Lung (tissue), 12 donors: ENCODE results near the gene DOK6. TPM values are rescaled to one million over a fixed set of nuclear protein-coding genes. Genes with fewer than 3 reads are reported as not detected.

Experiments used
- ATAC-seq: fragments of 200-7000 bp; cut with Tn5 transposase; one replicate; pipeline ENCODE4 v1.9.1; 2020; ENCODE audit warnings: moderate number of reproducible peaks; ENCODE audit not compliant: insufficient read depth, low FRiP score
- DNase-seq, 3 donors: peaks; one replicate each; pipeline ENCODE4 v3.0.0-alpha.2; 2013 to 2017
- H3K27ac ChIP-seq, 2 donors: one replicate each; pipeline ENCODE4 v1.5.1; 2013; ENCODE audit warnings: mild to moderate bottlenecking in 2 of 2, moderate library complexity in 2 of 2, control low read depth in 1 of 2, inconsistent platforms in 1 of 2, low read depth in 1 of 2, low read length in 1 of 2
- H3K27me3 ChIP-seq, 3 donors: one replicate each; pipeline ENCODE4 v1.5.1; 2013; ENCODE audit warnings: low read length in 2 of 3; ENCODE audit not compliant: control insufficient read depth in 3 of 3, insufficient read depth in 3 of 3
- H3K36me3 ChIP-seq, 4 donors: one replicate each; pipeline ENCODE4 v1.5.1; 2013; ENCODE audit warnings: low read length in 4 of 4, mild to moderate bottlenecking in 1 of 4, moderate library complexity in 1 of 4; ENCODE audit not compliant: control insufficient read depth in 4 of 4, insufficient read depth in 4 of 4
- H3K4me1 ChIP-seq, 5 donors: one replicate each; pipeline ENCODE4 v1.5.1; 2013; ENCODE audit warnings: low read length in 5 of 5, mild to moderate bottlenecking in 2 of 5, moderate library complexity in 1 of 5; ENCODE audit not compliant: control insufficient read depth in 5 of 5, insufficient read depth in 5 of 5
- H3K4me3 ChIP-seq: one replicate; pipeline ENCODE4 v1.5.1; 2013; ENCODE audit warnings: mild to moderate bottlenecking, control low read depth, moderate library complexity
- H3K9ac ChIP-seq, 2 donors: one replicate each; pipeline ENCODE4 v1.5.1; 2013; ENCODE audit warnings: low read length in 2 of 2, control low read depth in 1 of 2; ENCODE audit not compliant: insufficient read depth in 1 of 2
- H3K9me3 ChIP-seq, 4 donors: one replicate each; pipeline ENCODE4 v1.5.1; 2013; ENCODE audit warnings: low read length in 3 of 4, mild to moderate bottlenecking in 1 of 4, moderate library complexity in 1 of 4; ENCODE audit not compliant: control insufficient read depth in 4 of 4, insufficient read depth in 3 of 4
- CTCF ChIP-seq: IDR thresholded peaks from 2 replicates; pipeline ENCODE4 v1.5.1; 2012; ENCODE audit warnings: mild to moderate bottlenecking; ENCODE audit errors: control extremely low read depth, extremely low read depth
- WGBS, 2 donors: extraction: QIAGEN DNeasy Blood & Tissue Kit; methylation state at CpG; one replicate each; pipeline ENCODE4 v1.1.7; 2013; 5-methylcytosine and 5-hydroxymethylcytosine counted together
- polyA plus RNA-seq, 2 donors: library from polyadenylated mRNA; stranded (reverse); fragments of 200-250 nt; gene quantifications; one replicate each; pipeline ENCODE4 v1.2.1, GENCODE V29; 2013
- total RNA-seq, 2 donors: library from RNA; depleted of rRNA in 1 of 2; stranded (reverse); fragments of >200 nt in 1 of 2; gene quantifications; one replicate each; pipeline ENCODE4 v1.2.1, GENCODE V29; 2014 to 2021
- donor health status: control.
- donor health status: control.
- donor health status: Bipolar disorder and iron deficiency.
- donor health status: healthy.
- donor health status: DM: yes; HTN: yes; CAD: no.

The DOK6 gene
- total and polyA plus RNA-seq, 4 donors: 0.61 to 21.3 (median 2.7) TPM

GRCh38 chr18:69586537-69586936, 185.8 kb downstream of the DOK6 start:
- no peaks in the 10 kb centered on the region for H3K9me3 ChIP-seq
- no peak overlapping the region for H3K4me3 ChIP-seq
- no peaks in the 10 kb centered on the region for H3K36me3 ChIP-seq
- no peaks in the 10 kb centered on the region for H3K4me1 ChIP-seq
- DNase-seq (no peak), ATAC-seq (no peak)
- no peak overlapping the region for H3K9ac ChIP-seq
- H3K27ac ChIP-seq: no peak overlapping the region
- 63 to 67% methylated on average over 7 of the region's 7 CpGs for WGBS, 2 donors
- H3K27me3 ChIP-seq: no peaks in the 10 kb centered on the region
- no peak for TF ChIP-seq CTCF

GRCh38 chr18:69588301-69588700, 187.6 kb downstream of the DOK6 start:
- no peaks in the 10 kb centered on the region for H3K36me3 ChIP-seq
- WGBS, 2 donors: 82 to 88% methylated on average over 3 of the region's 3 CpGs
- no peak overlapping the region for H3K4me3 ChIP-seq
- H3K9me3 ChIP-seq: no peaks in the 10 kb centered on the region
- no peak for TF ChIP-seq CTCF
- no peak overlapping the region for H3K27ac ChIP-seq
- DNase-seq (no peak), ATAC-seq (no peak)
- H3K9ac ChIP-seq: no peak overlapping the region
- H3K4me1 ChIP-seq: no peaks in the 10 kb centered on the region
- no peaks in the 10 kb centered on the region for H3K27me3 ChIP-seq

GRCh38 chr18:69590150-69590549, 189.5 kb downstream of the DOK6 start:
- 92 to 93% methylated on average over 3 of the region's 3 CpGs for WGBS, 2 donors
- no peaks in the 10 kb centered on the region for H3K4me1 ChIP-seq
- no peak overlapping the region for H3K9ac ChIP-seq
- DNase-seq (no peak), ATAC-seq (no peak)
- H3K9me3 ChIP-seq: no peaks in the 10 kb centered on the region
- no peak overlapping the region for H3K27ac ChIP-seq
- no peaks in the 10 kb centered on the region for H3K27me3 ChIP-seq
- TF ChIP-seq CTCF: no peak
- no peaks in the 10 kb centered on the region for H3K36me3 ChIP-seq
- H3K4me3 ChIP-seq: no peak overlapping the region

- no peak overlapping the region for H3K27ac ChIP-seq
- H3K36me3 ChIP-seq: no peaks in the 10 kb centered on the region
- no peak overlapping the region for H3K4me3 ChIP-seq
- no peaks in the 10 kb centered on the region for H3K27me3 ChIP-seq
- no peaks in the 10 kb centered on the region for H3K4me1 ChIP-seq
- WGBS, 2 donors: 90 to 94% methylated on average over 4 of the region's 4 CpGs
- no peak for TF ChIP-seq CTCF
- DNase-seq (no peak), ATAC-seq (no peak)
- no peak overlapping the region for H3K9ac ChIP-seq
- H3K9me3 ChIP-seq: peaks cover 0 to 4% (median 0%) of the 10 kb centered on the region in 4 donors
Observed at GRCh38 chr18:69596345-69596744, 195.7 kb downstream of the DOK6 start.
